ENCODE measurements around the gene ZEB1. TPM values are rescaled to one million over a fixed set of nuclear protein-coding genes. Genes with fewer than 3 reads are reported as not detected.

ZEB1 gene
- total RNA-seq, 1 experiment from 2014 or later: 0.39 TPM

DNA sequence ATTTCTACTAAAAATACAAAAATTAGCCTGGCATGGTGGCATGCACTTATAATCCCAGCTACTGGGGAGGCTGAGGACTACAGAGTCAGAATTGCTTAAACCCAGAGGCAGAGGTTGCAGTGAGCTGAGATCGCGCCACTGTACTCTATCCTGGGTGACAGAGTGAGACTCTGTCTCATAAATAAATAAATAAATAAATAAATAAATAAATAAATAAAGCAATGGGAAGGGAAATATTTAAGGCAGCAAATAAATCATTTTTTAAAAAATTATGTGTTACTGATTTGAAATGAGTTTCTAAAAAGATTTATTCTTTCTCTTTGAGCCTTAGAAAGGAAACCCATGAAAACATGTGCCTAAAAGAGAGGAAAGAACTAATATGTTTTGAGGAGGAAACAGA, 45.2 kb upstream of the ZEB1 start:
- Mint-ChIP-seq H3K9me3 (peaks cover 0 to 3% of the 10 kb centered on the region in 2 experiments; a peak in 2 of 5 replicates), H3K4me1 (no peaks in the 10 kb centered on the region), H3K27me3 (ENCODE audit: low read depth) (no peaks in the 10 kb centered on the region), H3K36me3 (ENCODE audit: insufficient read depth in 1 of 3, low read depth in 3 of 3) (no peaks in the 10 kb centered on the region), H3K4me3 (no peak overlapping the region), H3K27ac (no peak overlapping the region)
- Histone ChIP-seq H2BK15ac (ENCODE audit: low read depth, low read length) (no peak overlapping the region), H3T11ph (ENCODE audit: low read length) (no peak overlapping the region), H4K20me1 (ENCODE audit: control insufficient read depth, insufficient read depth, insufficient read length) (no peaks in the 10 kb centered on the region), H3K9ac (ENCODE audit: extremely low read depth, insufficient read length, low read length) (no peak overlapping the region), H3K79me2 (ENCODE audit: insufficient read depth, low read length) (no peaks in the 10 kb centered on the region), H3K14ac (ENCODE audit: insufficient read depth, low read length) (no peak overlapping the region), H2BK120ac (ENCODE audit: low read depth, low read length, poor library complexity, severe bottlenecking) (no peak overlapping the region), H4K5ac (ENCODE audit: insufficient read length, low read depth, low read length) (no peak overlapping the region), H2BK12ac (ENCODE audit: insufficient read length, low read depth, low read length) (no peak overlapping the region), H3K9me3 (ENCODE audit: control insufficient read depth, low read depth, low read length) (no peaks in the 10 kb centered on the region), H4K8ac (replicated peaks; ENCODE audit: insufficient read length, low read depth, low read length) (no peak overlapping the region), H3K4ac (ENCODE audit: low read depth, low read length) (no peak overlapping the region), H3K23ac (ENCODE audit: insufficient read length, low read depth, low read length) (no peak overlapping the region), H3K27ac (ENCODE audit: insufficient read length, low read depth, low read length) (no peak overlapping the region), H3K79me1 (ENCODE audit: insufficient read depth, low read depth, low read length, poor library complexity, severe bottlenecking) (no peaks in the 10 kb centered on the region), H3K4me2 (ENCODE audit: insufficient read depth, insufficient read length, low read length) (no peak overlapping the region), H3K23me2 (ENCODE audit: insufficient read length, low read depth, low read length, poor library complexity, severe bottlenecking) (no peaks in the 10 kb centered on the region), H4K91ac (ENCODE audit: insufficient read length, low read depth, low read length) (no peak overlapping the region), H2AK5ac (ENCODE audit: insufficient read length, low read length) (no peak overlapping the region), H2BK5ac (ENCODE audit: insufficient read length, low read length) (no peak overlapping the region), H2BK20ac (ENCODE audit: low read depth, low read length, poor library complexity, severe bottlenecking) (no peak overlapping the region), H3K56ac (ENCODE audit: insufficient read length, low read depth, low read length) (no peak overlapping the region), H3K4me1 (ENCODE audit: insufficient read depth, low read length) (no peaks in the 10 kb centered on the region), H2AFZ (ENCODE audit: low read length) (no peak overlapping the region), H3K27me3 (ENCODE audit: insufficient read depth, low read length) (no peaks in the 10 kb centered on the region), H3K18ac (ENCODE audit: insufficient read length, low read depth, low read length) (no peak overlapping the region)
- DNase-seq: no peak
- no CpG with 5 or more reads among the region's 2 CpGs for WGBS (ENCODE audit: extremely low coverage, insufficient read length, low lambda C conversion rate)
- TF ChIP-seq, protein P1, sequence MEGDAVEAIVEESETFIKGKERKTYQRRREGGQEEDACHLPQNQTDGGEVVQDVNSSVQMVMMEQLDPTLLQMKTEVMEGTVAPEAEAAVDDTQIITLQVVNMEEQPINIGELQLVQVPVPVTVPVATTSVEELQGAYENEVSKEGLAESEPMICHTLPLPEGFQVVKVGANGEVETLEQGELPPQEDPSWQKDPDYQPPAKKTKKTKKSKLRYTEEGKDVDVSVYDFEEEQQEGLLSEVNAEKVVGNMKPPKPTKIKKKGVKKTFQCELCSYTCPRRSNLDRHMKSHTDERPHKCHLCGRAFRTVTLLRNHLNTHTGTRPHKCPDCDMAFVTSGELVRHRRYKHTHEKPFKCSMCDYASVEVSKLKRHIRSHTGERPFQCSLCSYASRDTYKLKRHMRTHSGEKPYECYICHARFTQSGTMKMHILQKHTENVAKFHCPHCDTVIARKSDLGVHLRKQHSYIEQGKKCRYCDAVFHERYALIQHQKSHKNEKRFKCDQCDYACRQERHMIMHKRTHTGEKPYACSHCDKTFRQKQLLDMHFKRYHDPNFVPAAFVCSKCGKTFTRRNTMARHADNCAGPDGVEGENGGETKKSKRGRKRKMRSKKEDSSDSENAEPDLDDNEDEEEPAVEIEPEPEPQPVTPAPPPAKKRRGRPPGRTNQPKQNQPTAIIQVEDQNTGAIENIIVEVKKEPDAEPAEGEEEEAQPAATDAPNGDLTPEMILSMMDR (conservative IDR thresholded peaks at IDR 0.05): no peak
